GM21717 (cell line): ENCODE results near the gene JMJD7.

Source experiments
- ATAC-seq: cut with Tn5 transposase; IDR thresholded peaks from one replicate; pipeline ENCODE4 v1.9.1; 2021; ENCODE audit warnings: mild to moderate bottlenecking, moderate library complexity; ENCODE audit not compliant: unreplicated experiment

The JMJD7 gene

GRCh38 chr15:41827880-41828806 is at the start of gene JMJD7:
Gene JMJD7, plus strand, starts transcription at chr15:41828092. Its CDS starts 33 bp downstream, at chr15:41828125.
- ATAC-seq, result peak; percentile 60

GRCh38 chr15:41778521-41778920 is 49.4 kb upstream of the JMJD7 start:
- ATAC-seq, result no peak

GRCh38 chr15:41779662-41780157 is 48.2 kb upstream of the JMJD7 start:
- no peak for ATAC-seq

- ATAC-seq, result no peak
Measured at GRCh38 chr15:41780266-41780665, 47.6 kb upstream of the JMJD7 start.

GRCh38 chr15:41780727-41781126 is 47.2 kb upstream of the JMJD7 start:
- no peak for ATAC-seq

GRCh38 chr15:41782371-41783282 is 45.3 kb upstream of the JMJD7 start:
- ATAC-seq, result no peak

GRCh38 chr15:41783296-41783695 is 44.6 kb upstream of the JMJD7 start:
- no peak for ATAC-seq

GRCh38 chr15:41788262-41788661 is 39.6 kb upstream of the JMJD7 start:
- no peak for ATAC-seq

GRCh38 chr15:41789236-41789635 is 38.7 kb upstream of the JMJD7 start:
- ATAC-seq, result no peak

GRCh38 chr15:41789662-41790061 is 38.2 kb upstream of the JMJD7 start:
- no peak for ATAC-seq

GRCh38 chr15:41790169-41790568 is 37.7 kb upstream of the JMJD7 start:
- ATAC-seq, result no peak

- no peak for ATAC-seq
Measured at GRCh38 chr15:41790756-41791546, 36.9 kb upstream of the JMJD7 start.

- no peak for ATAC-seq
Measured at GRCh38 chr15:41791547-41791937, 36.4 kb upstream of the JMJD7 start.

GRCh38 chr15:41792000-41792637 is 35.8 kb upstream of the JMJD7 start:
- no peak for ATAC-seq

- no peak for ATAC-seq
Measured at GRCh38 chr15:41794081-41794480, 33.8 kb upstream of the JMJD7 start.

- no peak for ATAC-seq
Measured at GRCh38 chr15:41795996-41796856, 31.7 kb upstream of the JMJD7 start.

GRCh38 chr15:41797201-41797944 is 30.5 kb upstream of the JMJD7 start:
- no peak for ATAC-seq
